GM12891 (cell line): ENCODE results near the gene ERCC8.

Experiments
- PAX5 ChIP-seq: IDR thresholded peaks from 2 replicates; pipeline ENCODE4 v1.6.1; 2011; ENCODE audit warnings: low read length, moderate library complexity, mild to moderate bottlenecking; ENCODE audit not compliant: insufficient read depth, severe bottlenecking
- POLR2A ChIP-seq: IDR thresholded peaks from 2 replicates; pipeline ENCODE4 v1.6.1; 2011; ENCODE audit warnings: low read depth, low read length, control low read depth
- POLR2AphosphoS5 ChIP-seq: IDR thresholded peaks from 2 replicates; pipeline ENCODE4 v1.6.1; 2011; ENCODE audit warnings: low read depth, low read length, control low read depth
- SPI1 ChIP-seq: IDR thresholded peaks from 2 replicates; pipeline ENCODE4 v1.6.1; 2011; ENCODE audit warnings: low read depth, low read length, control low read depth
- TAF1 ChIP-seq: IDR thresholded peaks from 2 replicates; pipeline ENCODE4 v1.6.1; 2011; ENCODE audit warnings: low read depth, low read length, control low read depth

GRCh38 chr5:60829490-60830266 is 115.2 kb downstream of the ERCC8 start:
- TF ChIP-seq PAX5, result no peak
- no peak for TF ChIP-seq POLR2A
- TF ChIP-seq POLR2AphosphoS5, result no peak
- TF ChIP-seq TAF1, result no peak
- TF ChIP-seq SPI1, result no peak
